A673 (cell line): ENCODE results near the gene RNF208.

Experiments used
- EZH2 ChIP-seq: fragments of 200-600 bp; sonication (generic); IDR thresholded peaks from 2 replicates; pipeline ENCODE4 v1.6.1; 2017; ENCODE audit warnings: borderline replicate concordance, low read depth, mild to moderate bottlenecking, mixed read lengths, antibody characterized with exemption, low read length; ENCODE audit not compliant: poor library complexity, severe bottlenecking
- TF ChIP-seq, protein P1 (sequence below): fragments of 300-800, 200-600 bp; sonication (generic); conservative IDR thresholded peaks from 2 replicates; pipeline ENCODE4 v1.5.1; 2017; ENCODE audit warnings: low read depth, mild to moderate bottlenecking, antibody characterized with exemption, low read length, moderate library complexity, mixed read lengths

GRCh38 chr9:137254624-137255447 is 32.8 kb upstream of the RNF208 start, which contains the start of gene NELFB:
- TF ChIP-seq, protein P1, sequence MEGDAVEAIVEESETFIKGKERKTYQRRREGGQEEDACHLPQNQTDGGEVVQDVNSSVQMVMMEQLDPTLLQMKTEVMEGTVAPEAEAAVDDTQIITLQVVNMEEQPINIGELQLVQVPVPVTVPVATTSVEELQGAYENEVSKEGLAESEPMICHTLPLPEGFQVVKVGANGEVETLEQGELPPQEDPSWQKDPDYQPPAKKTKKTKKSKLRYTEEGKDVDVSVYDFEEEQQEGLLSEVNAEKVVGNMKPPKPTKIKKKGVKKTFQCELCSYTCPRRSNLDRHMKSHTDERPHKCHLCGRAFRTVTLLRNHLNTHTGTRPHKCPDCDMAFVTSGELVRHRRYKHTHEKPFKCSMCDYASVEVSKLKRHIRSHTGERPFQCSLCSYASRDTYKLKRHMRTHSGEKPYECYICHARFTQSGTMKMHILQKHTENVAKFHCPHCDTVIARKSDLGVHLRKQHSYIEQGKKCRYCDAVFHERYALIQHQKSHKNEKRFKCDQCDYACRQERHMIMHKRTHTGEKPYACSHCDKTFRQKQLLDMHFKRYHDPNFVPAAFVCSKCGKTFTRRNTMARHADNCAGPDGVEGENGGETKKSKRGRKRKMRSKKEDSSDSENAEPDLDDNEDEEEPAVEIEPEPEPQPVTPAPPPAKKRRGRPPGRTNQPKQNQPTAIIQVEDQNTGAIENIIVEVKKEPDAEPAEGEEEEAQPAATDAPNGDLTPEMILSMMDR = no peak
- TF ChIP-seq EZH2 = no peak
